NCI-H2196 (cell line): Measurements from ENCODE around the gene GFI1.
"Not testable (repeated sequence)": the region's sequence is repeated elsewhere in the genome, so short reads cannot be mapped to it uniquely, and the experiment has no call there.

ENCODE experiments used
- DNase-seq: peaks from one replicate; lab custom pipeline; 2025; ENCODE audit not compliant: unreplicated experiment; lab: John Stamatoyannopoulos, UW

GFI1 gene

DNA sequence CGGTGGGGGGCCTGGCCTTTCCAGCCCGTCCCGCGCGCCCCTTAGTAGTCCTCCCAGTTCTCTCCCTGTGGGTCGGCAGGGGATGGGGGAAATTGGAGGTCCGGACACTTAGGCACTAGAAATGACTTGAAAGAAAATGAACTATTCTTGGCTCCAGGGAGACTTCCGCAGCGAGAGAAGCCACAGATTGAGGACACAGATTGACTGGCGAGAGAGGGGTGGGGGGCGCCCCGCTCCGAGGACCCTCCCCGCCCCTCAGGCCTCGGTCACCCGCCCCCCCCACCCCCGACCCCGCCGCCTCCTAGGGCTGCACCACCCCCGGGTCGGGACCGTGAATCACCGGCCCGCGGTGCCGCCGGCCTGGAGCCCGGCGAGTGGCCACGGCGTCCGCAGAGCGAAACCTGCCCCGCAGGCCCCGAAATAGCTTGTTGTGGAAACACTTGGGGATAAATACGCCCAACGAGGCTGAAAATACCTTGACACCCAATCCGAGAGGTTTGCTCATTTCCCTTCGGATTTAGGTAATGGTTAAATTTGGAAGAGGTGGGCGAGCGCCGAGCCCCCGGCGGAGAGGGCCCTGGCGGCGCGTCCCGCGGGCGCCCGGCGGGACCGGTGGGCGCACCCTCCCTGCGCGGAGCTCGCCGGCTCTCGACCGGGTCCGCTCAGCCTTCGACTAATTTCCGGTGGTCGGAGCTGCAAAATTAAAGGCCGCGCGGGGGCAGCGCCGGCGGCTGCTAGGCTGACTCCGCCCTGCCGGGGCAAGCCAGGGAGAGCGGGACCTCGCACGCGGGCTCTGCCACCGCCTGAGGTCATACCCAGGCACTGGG is at the start of gene GFI1:
Gene GFI1 (minus strand): TSS at position 675 of the 827 bp plus-strand sequence. CDS start 3,438 bp downstream, outside the sequence.
- DNase-seq, result no peak

DNA sequence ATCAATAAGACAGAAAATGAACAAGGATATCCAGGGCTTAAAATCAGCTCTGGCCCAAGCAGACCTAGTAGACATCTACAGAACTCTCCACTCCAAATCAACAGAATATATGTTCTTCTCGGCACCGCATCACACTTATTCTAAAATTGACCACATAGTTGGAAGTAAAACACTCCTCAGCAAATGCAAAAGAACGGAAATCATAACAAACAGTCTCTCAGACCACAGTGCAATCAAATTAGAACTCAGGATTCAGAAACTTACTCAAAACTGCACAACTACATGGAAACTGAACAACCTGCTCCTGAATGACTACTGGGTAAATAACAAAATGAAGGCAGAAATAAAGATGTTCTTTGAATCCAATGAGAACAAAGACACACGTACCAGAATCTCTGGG is 45.6 kb upstream of the GFI1 start:
- not testable (repeated sequence) for DNase-seq

DNA sequence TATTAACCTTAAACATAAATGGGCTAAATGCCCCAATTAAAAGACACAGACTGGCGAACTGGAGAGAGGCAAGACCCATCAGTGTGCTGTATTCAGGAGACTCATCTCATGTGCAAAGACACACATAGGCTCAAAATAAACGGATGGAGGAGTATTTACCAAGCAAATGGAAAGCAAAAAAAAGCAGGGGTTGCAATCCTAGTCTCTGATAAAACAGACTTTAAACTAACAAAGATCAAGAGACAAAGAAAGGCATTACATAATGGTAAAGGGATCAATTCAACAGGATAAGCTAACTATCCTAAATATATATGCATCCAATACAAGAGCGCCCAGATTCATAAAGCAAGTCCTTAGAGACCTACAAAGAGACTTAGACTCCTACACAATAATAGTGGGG is 45.2 kb upstream of the GFI1 start:
- not testable (repeated sequence) for DNase-seq

DNA sequence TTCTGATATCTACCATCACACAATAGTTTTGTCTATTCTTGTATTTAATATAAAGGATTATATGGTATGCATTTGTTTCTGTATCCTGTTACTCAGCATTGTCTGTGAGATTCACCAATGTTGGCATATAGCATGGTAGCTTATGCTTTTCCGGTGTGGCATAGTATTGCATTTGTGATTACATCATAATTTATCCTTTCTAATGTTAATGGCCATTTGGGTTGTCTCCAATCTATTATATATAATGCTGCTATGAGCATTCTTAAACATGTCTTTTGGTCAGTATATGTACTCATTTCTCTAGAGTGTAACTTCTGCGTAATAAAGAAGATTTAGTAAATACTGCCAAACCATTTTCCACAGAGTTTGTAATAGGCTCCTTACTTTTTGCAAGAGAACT is 40.9 kb upstream of the GFI1 start:
- no peak for DNase-seq

DNA sequence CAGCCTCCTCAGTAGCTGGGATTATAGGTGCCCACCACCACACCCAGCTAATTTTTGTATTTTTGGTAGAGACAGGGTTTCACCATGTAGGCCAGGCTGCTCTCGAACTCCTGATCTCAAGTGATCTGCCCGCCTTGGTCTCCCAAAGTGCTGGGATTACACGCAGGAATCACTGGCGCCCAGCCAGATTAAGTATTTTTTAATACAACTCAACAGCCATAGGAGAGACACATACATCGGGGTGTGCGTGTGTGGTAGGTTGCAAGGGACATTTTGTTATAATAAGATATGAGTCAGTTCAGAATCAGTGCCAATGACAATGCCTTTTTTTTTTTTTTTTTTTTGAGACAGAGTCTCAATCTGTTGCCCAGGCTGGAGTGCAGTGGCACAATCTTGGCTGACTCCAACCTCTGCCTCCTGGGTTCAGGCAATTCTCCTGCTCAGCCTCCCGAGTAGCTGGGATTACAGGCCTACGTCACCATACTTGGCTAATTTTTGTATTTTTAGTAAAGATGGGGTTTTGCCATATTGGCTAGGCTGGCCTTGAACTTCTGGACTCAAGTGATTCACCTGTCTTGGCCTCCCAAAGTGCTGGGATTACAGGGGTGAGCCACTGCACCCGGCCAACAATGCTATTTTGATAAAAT is 38.3 kb upstream of the GFI1 start:
- DNase-seq, result not testable (repeated sequence)

DNA sequence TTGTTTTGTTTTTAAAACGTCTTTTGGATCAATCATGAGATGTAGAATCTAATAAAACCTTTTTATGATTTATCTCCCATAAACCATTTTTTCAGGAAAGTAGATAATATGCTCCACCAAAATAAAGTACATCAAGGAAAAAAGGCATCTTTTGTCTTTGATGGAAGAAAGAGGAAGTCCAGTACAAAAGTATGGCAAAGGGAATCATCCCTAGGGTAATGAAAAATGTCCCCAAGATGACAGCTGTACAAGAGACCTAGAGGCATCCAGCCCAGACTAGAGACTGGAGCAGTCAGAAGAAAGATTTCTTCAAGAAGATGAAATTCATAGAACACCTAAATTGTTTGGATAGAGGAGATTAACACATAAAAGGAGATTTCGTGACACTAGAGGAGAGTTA is 32.3 kb upstream of the GFI1 start:
- DNase-seq, result no peak

DNA sequence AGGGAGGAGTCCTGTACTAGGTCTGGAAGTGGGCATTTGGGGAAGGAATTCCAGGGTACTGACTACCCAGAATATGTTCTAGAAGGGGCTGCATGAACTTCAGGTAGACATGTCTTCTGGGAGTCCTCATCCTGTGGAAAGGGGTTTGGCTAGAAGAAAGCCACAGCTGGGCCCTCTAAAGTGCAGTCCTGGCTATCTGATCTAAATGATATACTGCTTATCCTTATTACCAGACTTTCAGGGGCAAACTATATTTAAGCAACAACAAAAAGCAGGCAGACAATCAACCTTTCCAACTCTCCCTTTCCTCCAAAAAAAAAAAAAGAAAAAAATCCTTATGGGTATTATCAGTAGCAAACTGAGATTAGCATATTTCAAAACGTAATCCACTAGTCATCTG is 29.8 kb upstream of the GFI1 start:
- DNase-seq, result no peak

DNA sequence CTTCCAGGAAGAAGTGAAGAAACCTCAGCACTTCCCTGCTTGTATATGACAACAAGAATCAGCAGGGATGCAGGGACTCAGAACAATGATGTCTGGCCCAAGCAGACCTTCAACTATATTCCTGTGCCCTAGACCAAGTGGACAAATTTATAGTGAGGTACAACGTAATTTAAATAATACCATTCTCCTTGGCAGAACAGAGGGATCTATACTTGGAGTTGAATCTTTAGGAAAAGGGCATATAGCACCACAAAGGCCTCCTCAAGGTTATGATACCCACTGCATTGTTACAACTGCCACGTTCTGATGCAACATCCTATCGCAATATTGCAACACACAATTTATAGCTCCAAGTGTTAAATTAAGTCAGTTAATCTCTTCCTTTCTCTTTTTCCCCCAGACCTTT is 29.1 kb upstream of the GFI1 start:
- no peak for DNase-seq

DNA sequence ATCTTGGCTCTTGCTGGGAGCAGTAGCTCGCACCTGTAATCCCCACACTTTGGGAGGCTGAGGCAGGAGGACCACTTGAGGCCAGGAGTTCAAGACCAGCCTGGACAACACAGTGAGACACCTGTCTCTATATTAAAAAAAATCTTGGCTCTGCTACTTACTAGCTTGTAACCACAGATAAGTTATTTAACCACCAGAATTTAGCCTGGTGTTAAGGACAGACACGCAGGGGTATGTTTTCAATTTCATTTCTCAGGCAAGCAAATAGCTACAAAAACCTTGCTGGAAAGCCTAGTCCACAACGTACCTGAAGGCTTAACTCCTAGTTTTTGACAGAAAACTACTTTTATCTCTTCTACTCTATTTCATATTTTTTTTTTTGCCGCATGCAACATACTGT is 24.8 kb upstream of the GFI1 start:
- no peak for DNase-seq

DNA sequence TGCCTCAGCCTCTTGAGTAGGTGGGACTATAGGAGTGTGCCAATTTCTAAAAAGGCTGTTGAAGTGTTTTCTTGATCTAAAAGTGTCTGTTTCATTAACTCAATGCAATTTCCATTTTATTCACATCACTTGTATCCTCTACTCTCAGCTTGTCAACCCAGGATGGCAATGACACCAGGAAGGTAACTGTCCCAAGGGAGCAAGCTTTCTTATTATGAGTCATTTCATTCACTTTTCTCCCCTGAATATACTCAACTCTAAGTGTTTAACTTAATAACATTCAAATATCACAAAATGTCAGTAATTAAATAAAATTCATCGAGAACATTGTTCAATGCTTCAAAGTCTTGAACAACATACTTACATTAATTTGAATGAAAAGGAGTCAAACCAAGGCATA is 22.9 kb upstream of the GFI1 start:
- no peak for DNase-seq

DNA sequence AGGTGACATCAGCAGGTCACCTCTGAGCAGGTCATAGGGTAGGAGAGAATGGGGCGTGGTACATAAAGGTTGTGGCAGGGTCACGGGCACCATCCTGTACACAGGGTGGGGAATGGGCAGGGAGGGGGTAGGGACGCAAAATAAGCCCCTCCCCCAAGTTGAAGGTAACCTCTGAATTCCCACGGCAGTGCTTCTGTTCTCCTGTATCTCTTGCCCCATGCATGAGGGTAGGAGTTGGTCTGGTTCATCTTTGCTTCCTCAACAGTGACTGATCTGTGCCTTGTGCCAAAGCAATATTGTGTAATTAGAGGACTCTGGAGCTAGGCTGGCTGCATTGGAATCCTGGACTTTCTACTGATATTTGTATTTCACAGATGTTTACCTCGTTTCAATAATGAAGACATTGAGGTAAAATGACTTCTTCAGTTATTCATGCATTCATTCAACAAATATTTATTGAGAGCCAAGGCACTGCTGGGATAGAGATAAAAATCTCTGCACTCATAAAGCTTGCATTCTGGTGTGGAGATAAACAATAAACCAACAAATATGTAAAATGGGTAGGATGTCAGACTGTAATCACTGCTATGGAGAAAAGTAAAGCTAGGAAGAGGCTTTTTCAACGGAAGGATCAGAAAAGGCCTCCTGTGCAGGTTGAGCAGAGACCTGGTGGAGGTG is 18.4 kb upstream of the GFI1 start:
- DNase-seq, result no peak

DNA sequence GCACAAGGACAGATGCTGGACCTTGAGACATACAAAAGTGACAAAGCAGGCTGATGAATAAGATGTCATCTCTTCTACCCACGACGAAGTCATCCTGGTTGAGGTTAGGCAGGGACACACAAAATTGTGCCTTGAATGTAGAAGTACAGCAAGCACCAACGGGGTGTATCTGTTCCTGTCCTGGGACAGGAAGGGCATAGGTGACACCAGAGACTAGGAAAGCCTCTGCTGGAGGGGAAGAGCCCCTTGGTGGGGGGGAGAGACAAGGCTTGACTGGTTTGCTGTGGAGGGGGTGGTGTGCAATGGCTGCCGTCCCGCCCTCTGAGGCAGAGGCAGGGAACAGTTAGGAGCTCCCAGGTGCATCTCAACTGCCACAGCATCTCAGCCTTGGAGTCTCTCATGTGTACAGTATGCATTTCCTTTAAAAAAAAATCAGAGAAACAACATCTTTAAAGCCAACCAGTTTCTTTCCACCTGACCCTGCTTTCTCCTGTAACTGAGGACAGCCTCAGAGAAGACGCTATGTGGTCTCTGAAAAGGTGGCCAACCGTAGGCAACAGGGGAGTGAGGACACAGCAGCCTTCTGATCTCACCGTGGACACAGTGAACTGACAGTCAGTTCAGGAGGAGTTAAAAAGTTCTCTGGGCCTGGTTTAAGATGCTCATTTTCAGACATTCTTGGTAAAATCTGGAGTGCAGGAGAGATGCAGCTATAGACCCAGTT is 17.7 kb upstream of the GFI1 start:
- no peak for DNase-seq

DNA sequence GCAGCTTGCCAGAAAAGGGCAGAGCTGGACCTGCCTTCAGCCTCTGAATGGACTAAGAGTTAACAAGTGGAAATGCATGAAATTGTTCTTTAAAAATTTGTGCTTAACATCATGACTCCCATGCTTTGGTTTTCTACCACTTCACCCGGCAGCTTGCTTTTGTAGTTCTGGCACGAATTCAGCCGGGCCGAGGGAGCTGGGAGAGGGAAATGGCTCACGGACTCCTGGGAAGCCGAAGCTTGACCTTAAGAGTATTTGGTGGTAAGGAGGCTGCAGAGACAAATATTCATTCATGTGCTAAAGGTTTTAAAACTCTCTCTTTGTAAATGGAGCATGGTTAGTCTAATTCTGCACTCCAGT is 17.2 kb upstream of the GFI1 start:
- DNase-seq, result no peak

DNA sequence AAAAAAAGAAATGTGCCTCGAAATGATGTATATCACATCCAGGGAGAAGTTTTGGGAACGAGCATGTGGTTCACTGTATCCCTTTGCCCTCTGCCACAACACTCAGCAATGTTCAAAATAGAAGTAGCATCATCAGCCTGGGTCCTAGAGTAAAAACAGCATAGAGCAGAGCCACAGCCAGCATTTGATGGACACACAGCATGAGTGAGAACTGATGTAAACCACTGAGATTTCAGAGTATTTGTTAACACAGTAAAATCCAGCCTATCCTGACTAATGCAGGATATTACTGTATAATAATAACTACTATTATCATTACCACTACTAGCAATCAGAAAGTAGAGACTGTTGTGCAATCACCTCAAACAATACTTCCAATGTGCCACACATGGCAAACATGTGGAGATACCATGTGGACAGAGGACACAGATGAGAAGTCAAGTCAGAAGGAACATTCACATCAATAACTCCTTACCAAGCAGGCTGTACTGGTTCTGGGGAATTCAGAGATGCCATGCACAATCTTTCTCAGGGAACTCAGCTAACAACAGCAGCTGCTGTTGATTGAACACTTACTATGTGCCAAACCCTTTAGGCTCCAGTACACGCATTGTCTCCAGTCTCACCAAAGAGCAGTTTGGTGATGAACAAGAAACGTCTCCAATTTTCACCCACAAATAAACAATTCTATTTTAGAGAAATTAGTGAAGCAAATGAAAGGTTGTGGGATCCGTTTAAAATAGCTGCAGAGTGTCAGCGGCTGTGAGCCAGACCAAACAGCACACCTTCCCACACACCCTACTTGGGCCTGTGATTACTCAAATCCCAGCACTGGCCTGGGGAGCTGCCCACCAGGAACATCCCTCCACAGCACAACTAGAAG is 16.6 kb upstream of the GFI1 start:
- no peak for DNase-seq

DNA sequence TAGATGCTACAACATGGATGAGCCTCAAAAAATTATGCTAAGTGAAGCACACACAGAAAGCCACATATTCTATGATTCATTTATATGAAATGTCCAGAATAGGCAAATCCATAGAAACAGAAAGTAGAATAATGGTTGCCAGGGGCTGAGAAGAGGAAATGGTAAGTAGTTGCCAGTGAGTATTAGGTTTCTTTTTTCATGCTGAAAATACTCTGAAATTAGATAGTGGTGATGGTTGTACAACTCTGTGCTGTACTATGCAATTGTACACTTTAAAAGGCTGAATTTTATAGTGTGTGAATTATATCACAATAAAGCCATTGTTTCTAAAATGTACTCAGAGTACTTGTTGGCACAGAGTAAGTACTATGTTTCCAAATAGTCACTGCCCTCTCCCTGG is 15.5 kb upstream of the GFI1 start:
- no peak for DNase-seq

DNA sequence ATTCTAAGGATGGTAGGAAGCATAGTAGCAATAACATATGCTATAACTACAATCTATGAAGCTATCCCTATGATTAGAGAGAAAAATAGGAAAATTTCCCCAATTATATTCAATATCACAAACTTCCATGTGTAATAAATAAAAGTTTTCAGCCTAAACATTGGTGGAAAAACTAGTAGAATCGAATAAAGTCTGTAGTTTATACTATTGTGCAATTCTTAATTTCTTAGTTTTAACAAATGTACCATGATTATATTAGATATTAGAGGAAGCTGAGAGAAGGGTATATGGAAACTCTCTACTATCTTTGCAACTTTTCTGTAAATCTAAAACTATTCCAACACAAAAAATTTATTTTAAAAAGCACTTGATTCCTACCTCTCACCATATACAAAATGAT is 13.8 kb upstream of the GFI1 start:
- no peak for DNase-seq

DNA sequence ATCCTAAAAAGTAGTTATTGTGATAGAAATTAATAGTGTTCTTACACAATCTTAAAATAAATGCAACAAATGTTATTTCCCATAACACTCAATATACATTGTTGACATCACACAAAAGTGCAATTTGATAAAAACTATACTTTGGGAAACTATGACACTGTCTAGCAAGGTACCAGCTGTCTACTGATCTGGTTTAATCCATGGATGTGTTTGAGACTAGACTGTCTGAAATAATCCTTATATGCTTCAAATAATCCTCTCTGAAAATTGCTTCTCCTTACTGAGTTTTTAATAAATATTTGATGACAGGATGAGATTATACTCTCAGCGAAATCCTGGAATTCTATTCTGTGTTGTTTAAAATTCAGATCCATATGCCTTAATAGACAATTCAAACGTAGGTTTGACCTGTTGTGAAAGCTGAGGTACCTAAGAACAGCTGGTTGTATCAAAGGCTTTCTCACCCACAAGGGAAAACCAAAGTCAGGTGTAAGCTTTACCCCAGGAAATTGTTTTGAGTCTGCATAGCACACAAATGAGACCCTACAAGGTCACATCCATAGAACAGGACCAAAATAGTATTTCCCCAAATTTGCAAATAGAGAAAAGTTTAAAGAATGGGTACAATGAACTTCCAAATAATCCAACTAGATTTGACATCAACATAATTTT is 8.8 kb upstream of the GFI1 start:
- no peak for DNase-seq

DNA sequence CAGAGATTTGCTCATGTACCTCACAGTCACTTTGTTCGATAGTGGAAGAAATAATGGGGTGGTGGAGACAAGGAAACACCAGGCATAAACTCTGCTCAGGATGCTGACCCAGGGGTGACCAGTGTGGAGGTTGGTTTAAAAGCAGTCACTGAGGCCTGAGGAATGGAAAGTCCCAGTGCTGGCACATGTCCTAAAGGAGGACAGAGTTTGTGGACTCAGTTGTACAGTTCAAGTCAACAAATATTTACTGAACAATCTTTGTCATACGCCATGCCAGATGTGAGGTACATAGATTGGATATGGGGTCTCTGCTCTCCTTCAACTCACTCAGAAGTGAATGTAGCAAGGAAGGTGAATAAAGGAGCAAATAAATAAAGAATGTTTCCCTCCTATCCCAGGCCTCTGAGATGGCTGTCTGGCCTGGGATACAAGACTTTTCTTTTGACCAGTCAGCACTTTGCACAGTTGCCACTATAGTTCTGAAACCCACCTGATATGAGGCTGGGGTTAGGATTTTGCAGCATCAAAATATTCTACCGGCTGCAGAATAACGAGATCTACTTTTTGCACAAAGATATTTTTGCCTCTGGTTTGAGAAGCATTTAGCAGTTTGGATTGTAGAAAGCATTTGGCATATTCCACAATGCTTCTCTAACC is 7.9 kb upstream of the GFI1 start:
- DNase-seq, result no peak

DNA sequence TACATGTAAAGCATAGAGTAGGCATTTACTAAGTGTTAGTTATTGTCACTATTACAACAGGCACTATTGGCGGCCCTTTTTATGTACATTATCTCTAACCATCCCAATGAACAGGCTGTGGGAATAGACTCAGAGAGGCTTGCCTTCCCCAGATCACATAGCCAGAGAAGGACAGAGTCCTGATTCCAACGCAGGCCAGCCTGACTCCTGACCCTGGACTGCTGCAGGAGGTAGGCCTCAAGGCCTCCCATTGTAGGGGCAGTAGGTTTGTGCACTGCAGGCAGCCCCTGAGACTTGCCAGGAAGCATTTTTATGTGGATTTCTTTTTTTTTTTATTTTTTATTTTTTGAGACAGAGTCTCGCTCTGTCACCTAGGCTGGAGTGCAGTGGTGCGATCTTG is 6.4 kb upstream of the GFI1 start:
- no peak for DNase-seq

DNA sequence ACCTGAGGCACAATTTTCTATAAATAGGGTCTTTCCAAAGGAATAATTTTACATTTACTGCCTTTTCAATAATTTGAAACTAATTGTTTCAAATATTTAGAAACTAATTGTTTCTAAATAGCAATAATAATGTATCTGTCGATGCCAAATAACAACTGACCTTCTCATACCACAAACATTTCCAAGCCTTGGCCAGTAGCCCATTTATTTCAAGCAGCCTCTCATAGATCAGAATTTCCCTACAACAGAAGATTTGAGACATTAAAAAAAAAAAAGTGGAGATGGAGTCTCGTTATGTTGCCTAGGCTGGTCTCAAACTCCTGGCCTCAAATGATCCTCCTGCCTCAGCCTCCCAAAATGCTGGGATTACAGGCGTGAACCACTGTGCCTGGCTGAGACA is 2.1 kb upstream of the GFI1 start:
- no peak for DNase-seq
